ENCODE data around the gene RYR1. TPM values are rescaled to one million over a fixed set of nuclear protein-coding genes. Genes with fewer than 3 reads are reported as not detected.

The RYR1 gene
- total and polyA plus RNA-seq, 10 of the 15 experiments (the other 5 are each of a cell fraction or from before 2014, with no cell fraction given) = under 0.01 to 0.32 (median 0.07) TPM; not detected in 1

- TF ChIP-seq USF2 (IDR thresholded peaks at IDR 0.05; ENCODE audit: borderline replicate concordance, low read depth, low read length) = no peak
- TF ChIP-seq BCL3 (IDR thresholded peaks at IDR 0.05; ENCODE audit: borderline replicate concordance, insufficient read depth, low read depth, low read length, poor library complexity, severe bottlenecking) = no peak
- no peak for TF ChIP-seq STAT3 (IDR thresholded peaks at IDR 0.05; ENCODE audit: low read depth, low read length)
- TF ChIP-seq YY1 (IDR thresholded peaks at IDR 0.05; ENCODE audit: low read depth, low read length) = no peak
These were observed 15.7 kb upstream of the RYR1 start (continued) for GRCh38 chr19:38417544-38418506.

- ChIA-PET CTCF (no interaction called here), POLR2A (no interaction called here), SMC1A (ENCODE audit: uncharacterized antibody, unreplicated experiment) (no interaction called here), RAD21 (ENCODE audit: unreplicated experiment) (no interaction called here)
- no peak overlapping the region for H3K27ac ChIP-seq (ENCODE audit: control insufficient read depth, insufficient read depth)
- WGBS (ENCODE audit: insufficient coverage, insufficient replicate concordance, low lambda C conversion rate, missing lambda C conversion rate) = 65% methylated on average over 9 of the region's 9 CpGs
- DNase-seq (ENCODE audit: low read depth, low spot score) = no peak
- ATAC-seq = no peak
- H4K20me1 ChIP-seq (ENCODE audit: control insufficient read depth, insufficient read depth) = no peaks in the 10 kb centered on the region
- peaks cover 10% of the 10 kb centered on the region for H3K4me1 ChIP-seq (ENCODE audit: control insufficient read depth, insufficient read depth, low read length)
- intact Hi-C loops (cut with micrococcal nuclease; ENCODE audit: unreplicated experiment) = no loop called here
- H3K4me3 ChIP-seq = no peak overlapping the region
- no peaks in the 10 kb centered on the region for H3K36me3 ChIP-seq (ENCODE audit: control insufficient read depth in 2 of 2, insufficient read depth in 2 of 2, low read length in 1 of 2)
- no peaks in the 10 kb centered on the region for H3K9me3 ChIP-seq (replicated peaks; ENCODE audit: control insufficient read depth, insufficient read depth, low read length)
- no peak for FAIRE-seq
- H2AFZ ChIP-seq (ENCODE audit: control insufficient read depth, low read depth, low read length) = no peak overlapping the region
- H3K9ac ChIP-seq (ENCODE audit: control insufficient read depth, insufficient read depth, low read length) = no peak overlapping the region
- in situ Hi-C loops (cut with MboI) = loop anchor here (25.0 kb wide), 1 partner anchor 216 kb away; the partner anchor contains the start of gene ACTN4
- no TSS peak for BruUV-seq (replicated peaks)
- no peaks in the 10 kb centered on the region; a peak in 1 of 4 replicates for H3K27me3 ChIP-seq (replicated peaks in 1 of 2; ENCODE audit: control insufficient read depth in 2 of 2, insufficient read depth in 2 of 2, low read length in 1 of 2)
- H3K79me2 ChIP-seq (ENCODE audit: control insufficient read depth, insufficient read depth, low read length) = no peaks in the 10 kb centered on the region
- H3K4me2 ChIP-seq (ENCODE audit: control insufficient read depth, insufficient read depth) = no peak overlapping the region
- TF ChIP-seq E4F1 (IDR thresholded peaks at IDR 0.05; ENCODE audit: borderline replicate concordance, partially characterized antibody) = no peak
- no peak for TF ChIP-seq ZBTB4 (CRISPR knock-in tag; IDR thresholded peaks at IDR 0.05)
- no peak for TF ChIP-seq ATF2 (IDR thresholded peaks at IDR 0.05; ENCODE audit: low read length)
- no peak for TF ChIP-seq CBX3 (IDR thresholded peaks at IDR 0.05; ENCODE audit: borderline replicate concordance, low read depth)
- no peak for TF ChIP-seq USF2 (IDR thresholded peaks at IDR 0.05; ENCODE audit: borderline replicate concordance, low read depth, low read length)
These were observed 12.6 kb upstream of the RYR1 start for GRCh38 chr19:38420935-38421334.
